Loucy (cell line): Measurements from ENCODE around the gene TAS2R41.

Experiments used
- H2AFZ ChIP-seq: fragments of 200-600 bp; sonication (generic); 2 replicates; pipeline ENCODE4 v1.6.0; 2016; ENCODE audit warnings: antibody characterized with exemption, mild to moderate bottlenecking, low read length, moderate library complexity
- H3F3A ChIP-seq: fragments of 200-600 bp; 2 replicates; pipeline ENCODE4 v1.6.0; 2016; ENCODE audit warnings: antibody characterized with exemption, low read depth, mild to moderate bottlenecking
- H3K27me3 ChIP-seq: fragments of 200-600 bp; sonication (generic); 2 replicates; pipeline ENCODE4 v1.6.1; 2014; ENCODE audit warnings: low read length, mild to moderate bottlenecking; ENCODE audit not compliant: insufficient read depth, poor library complexity, severe bottlenecking
- H3K36me3 ChIP-seq: fragments of 200-600 bp; sonication (generic); 2 replicates; pipeline ENCODE4 v1.6.1; 2016; ENCODE audit warnings: low read length; ENCODE audit not compliant: insufficient read depth
- H3K4me1 ChIP-seq: fragments of 200-600 bp; sonication (generic); 2 replicates; pipeline ENCODE4 v1.5.1; 2014; ENCODE audit warnings: low read length, mild to moderate bottlenecking; ENCODE audit not compliant: insufficient read depth, poor library complexity, severe bottlenecking
- H3K4me2 ChIP-seq: fragments of 200-600 bp; sonication (generic); 2 replicates; pipeline ENCODE4 v1.6.0; 2014; ENCODE audit warnings: antibody characterized with exemption, low read length, low read depth, mild to moderate bottlenecking; ENCODE audit not compliant: poor library complexity, severe bottlenecking
- H3K4me3 ChIP-seq: fragments of 200-600 bp; sonication (generic); 2 replicates; pipeline ENCODE4 v1.5.1; 2014; ENCODE audit warnings: low read length, mild to moderate bottlenecking, mixed read lengths; ENCODE audit not compliant: poor library complexity, severe bottlenecking
- H3K79me2 ChIP-seq: fragments of 200-600 bp; sonication (generic); 2 replicates; pipeline ENCODE4 v1.6.1; 2014; ENCODE audit warnings: low read length; ENCODE audit not compliant: insufficient read depth
- H3K9ac ChIP-seq: fragments of 200-600 bp; sonication (generic); 2 replicates; pipeline ENCODE4 v1.6.0; 2014; ENCODE audit warnings: mild to moderate bottlenecking, low read depth, low read length, moderate library complexity; ENCODE audit not compliant: poor library complexity, severe bottlenecking
- H3K9me2 ChIP-seq: fragments of 200-600 bp; sonication (generic); replicated peaks from 2 replicates; pipeline ENCODE4 v1.6.1; 2016; ENCODE audit warnings: low read depth, low read length, mixed read lengths
- H3K9me3 ChIP-seq: fragments of 200-600 bp; sonication (generic); 2 replicates; pipeline ENCODE4 v1.6.1; 2014; ENCODE audit warnings: mild to moderate bottlenecking, antibody characterized with exemption, low read length, low read depth; ENCODE audit not compliant: insufficient read depth
- H4K20me1 ChIP-seq: fragments of 200-600 bp; sonication (generic); 2 replicates; pipeline ENCODE4 v1.6.0; 2014; ENCODE audit warnings: antibody characterized with exemption, low read length, mild to moderate bottlenecking; ENCODE audit not compliant: insufficient read depth, poor library complexity, severe bottlenecking
- CTCF ChIP-seq: fragments of 200-600 bp; sonication (generic); conservative IDR thresholded peaks from 2 replicates; pipeline ENCODE4 v1.5.1; 2014; ENCODE audit warnings: mild to moderate bottlenecking, antibody characterized with exemption, low read length
- EZH2phosphoT487 ChIP-seq: fragments of 200-600 bp; IDR thresholded peaks from 2 replicates; pipeline ENCODE4 v1.6.1; 2018; ENCODE audit warnings: antibody characterized with exemption, mild to moderate bottlenecking, moderate library complexity, borderline replicate concordance

TAS2R41 gene

DNA sequence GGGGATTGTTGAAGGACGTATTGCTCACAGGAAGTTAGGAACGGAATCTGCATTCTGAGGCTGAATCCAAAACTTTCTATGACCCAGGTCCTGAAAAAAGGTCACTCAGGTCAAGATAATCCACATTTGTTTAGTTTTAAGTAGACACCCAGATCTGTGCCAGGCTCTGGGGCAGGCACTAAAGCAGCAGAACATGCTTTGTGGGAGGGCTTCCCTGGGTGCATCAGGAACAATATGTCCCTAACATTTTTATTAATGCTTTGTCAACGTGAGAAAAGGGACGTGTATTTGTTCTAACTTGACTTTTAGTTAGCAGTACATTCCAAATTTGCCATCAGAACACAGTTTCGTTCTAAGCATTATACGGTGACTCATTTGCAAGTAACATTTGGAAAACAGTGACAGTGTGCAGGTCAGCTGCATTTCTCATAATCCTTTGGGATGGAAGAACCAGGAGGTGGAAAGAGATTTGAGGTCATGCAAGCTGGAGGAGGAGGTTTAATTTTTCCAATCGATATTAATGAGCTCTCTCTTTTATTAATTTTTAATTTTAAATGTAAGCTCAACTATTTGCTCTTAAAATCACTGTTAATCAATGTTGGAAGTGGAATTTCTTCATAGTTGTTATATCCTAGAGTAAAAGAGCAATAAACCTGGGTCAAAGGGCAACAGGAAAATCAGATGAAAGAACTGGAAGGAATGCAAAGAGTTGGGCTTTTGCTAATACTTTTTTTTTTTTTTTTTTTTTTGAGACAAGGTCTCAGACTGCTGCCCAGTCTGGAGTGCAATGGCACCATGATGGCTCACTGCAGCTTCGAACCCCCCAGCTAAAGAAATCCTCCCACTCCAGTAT, 35.0 kb downstream of the TAS2R41 start:
- H3K9ac ChIP-seq = no peak overlapping the region
- H3K36me3 ChIP-seq = no peaks in the 10 kb centered on the region
- no peak for TF ChIP-seq EZH2phosphoT487
- H3K4me3 ChIP-seq = no peak overlapping the region
- no peaks in the 10 kb centered on the region for H3K9me2 ChIP-seq
- H3K4me2 ChIP-seq = no peak overlapping the region
- H3K27me3 ChIP-seq = no peaks in the 10 kb centered on the region
- no peaks in the 10 kb centered on the region for H3K79me2 ChIP-seq
- H2AFZ ChIP-seq = no peak overlapping the region
- H3F3A ChIP-seq = no peaks in the 10 kb centered on the region
- no peaks in the 10 kb centered on the region for H3K4me1 ChIP-seq
- H4K20me1 ChIP-seq = no peaks in the 10 kb centered on the region
- H3K9me3 ChIP-seq = no peaks in the 10 kb centered on the region

- H3K9ac ChIP-seq = no peak overlapping the region
- H4K20me1 ChIP-seq = no peaks in the 10 kb centered on the region
- no peaks in the 10 kb centered on the region for H3F3A ChIP-seq
- H3K9me2 ChIP-seq = no peaks in the 10 kb centered on the region
- H3K79me2 ChIP-seq = no peaks in the 10 kb centered on the region
- H3K4me2 ChIP-seq = no peak overlapping the region
- no peaks in the 10 kb centered on the region for H3K4me1 ChIP-seq
- no peak overlapping the region for H3K4me3 ChIP-seq
- TF ChIP-seq EZH2phosphoT487 (no peak), CTCF (no peak)
- H2AFZ ChIP-seq = no peak overlapping the region
- no peaks in the 10 kb centered on the region for H3K36me3 ChIP-seq
- H3K9me3 ChIP-seq = no peaks in the 10 kb centered on the region
- no peaks in the 10 kb centered on the region for H3K27me3 ChIP-seq
Observed at GRCh38 chr7:143514487-143514886, 36.8 kb downstream of the TAS2R41 start.

- Histone ChIP-seq H3K27me3 (no peaks in the 10 kb centered on the region), H3K9me3 (no peaks in the 10 kb centered on the region), H2AFZ (no peak overlapping the region), H3K4me2 (no peak overlapping the region), H3K79me2 (no peaks in the 10 kb centered on the region), H3K9ac (no peak overlapping the region), H4K20me1 (no peaks in the 10 kb centered on the region), H3F3A (no peaks in the 10 kb centered on the region), H3K36me3 (no peaks in the 10 kb centered on the region), H3K4me1 (no peaks in the 10 kb centered on the region), H3K9me2 (no peaks in the 10 kb centered on the region), H3K4me3 (no peak overlapping the region)
- TF ChIP-seq CTCF = no peak
- no peak for TF ChIP-seq EZH2phosphoT487
Observed at GRCh38 chr7:143514995-143515735, 37.5 kb downstream of the TAS2R41 start.
